HepG2 (cell line): ENCODE results near the gene FCAMR. TPM values are rescaled to one million over a fixed set of nuclear protein-coding genes. Genes with fewer than 3 reads are reported as not detected.

ENCODE experiments used
- ATAC-seq: fragments of 200-7000 bp; cut with Tn5 transposase; 3 replicates; pipeline ENCODE4 v1.9.1; 2020; ENCODE audit warnings: mild to moderate bottlenecking, moderate library complexity
- BruUV-seq: library from RNA; stranded (reverse); fragments of 400-500 nt; replicated peaks from 2 replicates; lab custom pipeline; 2021; lab: Mats Ljungman, UMichigan
- CTCF ChIA-PET: fragments of 300-600 bp; formaldehyde crosslinking; extraction: SDS; loops from one replicate; lab custom pipeline; 2021; ENCODE audit warnings: low total read pairs, inconsistent platforms, low intra/inter-chr PET ratio; lab: Yijun Ruan, JAX
- POLR2A ChIA-PET: fragments of 350-600 bp; sonication (Branson Sonifier 250); formaldehyde crosslinking; loops from one replicate; lab custom pipeline; 2020; ENCODE audit warnings: antibody characterized with exemption, inconsistent platforms; lab: Yijun Ruan, JAX
- DNase-seq: peaks from one replicate; pipeline ENCODE4 v3.0.0-alpha.2; 2015; ENCODE audit warnings: low spot score
- FAIRE-seq: peaks from 3 replicates; lab custom pipeline; 2011; peaks lifted over from hg19 to GRCh38; lab: Jason Lieb, UNC
- H2AFZ ChIP-seq: one replicate; pipeline ENCODE4 v1.6.1; 2011; ENCODE audit warnings: low read length, inconsistent platforms
- H3K27ac ChIP-seq: fragments of 300-600 bp; 3 replicates; pipeline ENCODE4 v1.8.0; 2011; ENCODE audit warnings: mixed run types, mild to moderate bottlenecking, mixed read lengths, low read length, inconsistent platforms; ENCODE audit not compliant: insufficient read depth; ENCODE audit errors: extremely low read length
- H3K27me3 ChIP-seq, 2 experiments: fragments of 200-600 bp in 1 of 2; 2 replicates in 1 of 2; 3 replicates in 1 of 2; pipeline versions ENCODE4 v1.6.0 to v1.8.0; 2011; ENCODE audit warnings: low read length in 2 of 2, mild to moderate bottlenecking in 2 of 2, moderate library complexity in 2 of 2, inconsistent platforms in 1 of 2; ENCODE audit not compliant: insufficient read depth in 2 of 2, control insufficient read depth in 1 of 2
- H3K36me3 ChIP-seq, 2 experiments: fragments of 200-600 bp in 1 of 2; replicated peaks in 1 of 2; 2 replicates in 1 of 2; 3 replicates in 1 of 2; pipeline versions ENCODE4 v1.5.1 to v1.8.0; 2011; ENCODE audit warnings: low read length in 2 of 2, inconsistent platforms in 1 of 2; ENCODE audit not compliant: insufficient read depth in 2 of 2, control insufficient read depth in 1 of 2
- H3K4me1 ChIP-seq: 2 replicates; pipeline ENCODE4 v1.5.1; 2012; ENCODE audit warnings: low read length, inconsistent platforms; ENCODE audit not compliant: insufficient read depth
- H3K4me2 ChIP-seq: 2 replicates; pipeline ENCODE4 v1.6.0; 2011; ENCODE audit warnings: low read depth, low read length, inconsistent platforms
- H3K4me3 ChIP-seq, 3 experiments: fragments of 200-600 bp in 1 of 3; sonication (generic), shearing (Covaris generic) in 1 of 3; replicated peaks in 1 of 3; 2 replicates each; pipeline ENCODE4 v1.5.1; 2011 to 2016; ENCODE audit warnings: low read length in 3 of 3, inconsistent platforms in 2 of 3, low read depth in 2 of 3, mild to moderate bottlenecking in 2 of 3, control low read depth in 1 of 3, mixed read lengths in 1 of 3; ENCODE audit not compliant: insufficient read depth in 1 of 3
- H3K79me2 ChIP-seq: one replicate; pipeline ENCODE4 v1.6.1; 2011; ENCODE audit warnings: low read length, inconsistent platforms; ENCODE audit not compliant: insufficient read depth
- H3K9ac ChIP-seq: 2 replicates; pipeline ENCODE4 v1.6.0; 2011; ENCODE audit warnings: mild to moderate bottlenecking, low read depth, low read length, inconsistent platforms; ENCODE audit not compliant: insufficient read depth
- H3K9me3 ChIP-seq: 2 replicates; pipeline ENCODE4 v1.5.1; 2012; ENCODE audit warnings: mild to moderate bottlenecking, low read length
- H4K20me1 ChIP-seq: 2 replicates; pipeline ENCODE4 v1.6.0; 2011; ENCODE audit warnings: inconsistent platforms, mild to moderate bottlenecking, low read length, moderate library complexity; ENCODE audit not compliant: insufficient read depth
- FOXA1 ChIP-seq, 2 experiments: fragments of 450-650 bp in 1 of 2; sonication (generic) in 1 of 2; formaldehyde crosslinking in 1 of 2; IDR thresholded peaks; 2 replicates each; pipeline versions ENCODE4 v1.4.0 to v1.6.1; 2016 to 2020; ENCODE audit warnings: missing genetic modification reagents in 1 of 2
- MAFF ChIP-seq: IDR thresholded peaks from 2 replicates; pipeline ENCODE4 v1.6.1; 2011; ENCODE audit warnings: low read depth, low read length, improper control_type of control experiment
- MAFK ChIP-seq, 2 experiments: IDR thresholded peaks in 1 of 2; conservative IDR thresholded peaks in 1 of 2; 2 replicates each; pipeline ENCODE4 v1.6.1; 2011; ENCODE audit warnings: improper control_type of control experiment in 2 of 2, low read length in 2 of 2
- PRDM4 ChIP-seq: sonication (generic); formaldehyde crosslinking; IDR thresholded peaks from 2 replicates; pipeline ENCODE4 v1.9.0; 2021; ENCODE audit warnings: missing genetic modification reagents, borderline replicate concordance
- ZNF761 ChIP-seq: sonication (generic); formaldehyde crosslinking; conservative IDR thresholded peaks from 2 replicates; pipeline ENCODE4 v1.4.0; 2020; ENCODE audit warnings: mild to moderate bottlenecking, missing genetic modification reagents
- WGBS: methylation state at CpG from one replicate; pipeline ENCODE4 v1.1.6; 2017; ENCODE audit warnings: low lambda C conversion rate; 5-methylcytosine and 5-hydroxymethylcytosine counted together
- in situ Hi-C: cut with HindIII; loops from 2 replicates; pipeline ENCODE4 v1.10.0; 2017; ENCODE audit warnings: low pct_unique_long_range_greater_than_20kb; ENCODE audit not compliant: extremely low pct_ligation_motif_present
- intact Hi-C: fragments of 100-400 bp; cut with micrococcal nuclease; formaldehyde crosslinking; loops from one replicate; pipeline ENCODE4 v1.10.0; 2022; ENCODE audit not compliant: unreplicated experiment
- polyA plus RNA-seq, 8 experiments: library from polyadenylated mRNA; depleted of rRNA in 3 of 8; stranded (reverse) in 7 of 8; unstranded in 1 of 8; fragments of >200 nt; fragmentation: Illumina TruSeq in 4 of 8; extraction: Trizol in 4 of 8; gene quantifications; 2 replicates each; pipeline versions ENCODE4 v1.2.1 to v1.2.3, GENCODE V29; 2011 to 2016; ENCODE audit warnings: low read depth in 4 of 8, missing spikeins in 1 of 8, mixed read lengths in 1 of 8; ENCODE audit not compliant: insufficient read depth in 1 of 8
- total RNA-seq, 5 experiments: library from RNA; depleted of rRNA; stranded (reverse); fragments of >200 nt; fragmentation: Illumina TruSeq; extraction: Trizol; gene quantifications; 2 replicates each; pipeline ENCODE4 v1.2.3, GENCODE V29; 2016; ENCODE audit warnings: low read depth in 1 of 5

FCAMR gene
- total and polyA plus RNA-seq, 2 of the 13 experiments (the other 11 are each of a cell fraction or from before 2014, with no cell fraction given): not detected

- Histone ChIP-seq H3K9me3 (no peaks in the 10 kb centered on the region), H3K9ac (no peak overlapping the region), H3K36me3 (no peaks in the 10 kb centered on the region), H3K4me2 (no peak overlapping the region), H3K4me1 (no peaks in the 10 kb centered on the region), H4K20me1 (no peaks in the 10 kb centered on the region), H2AFZ (no peak overlapping the region), H3K27ac (no peak overlapping the region), H3K4me3 (no peak overlapping the region), H3K79me2 (no peaks in the 10 kb centered on the region), H3K27me3 (peaks cover 3 to 41% of the 10 kb centered on the region in 2 experiments; a peak in 4 of 5 replicates)
- DNase-seq (no peak), FAIRE-seq (no peak), ATAC-seq (no peak)
- ChIA-PET POLR2A (no interaction called here), CTCF (interaction anchor here (1.3 kb wide), 1 partner anchor 50 kb away, joined by 3 read pairs; no protein-coding TSS in a partner anchor)
- peak; percentile 55 to 74; a peak in 3 of 4 replicates for TF ChIP-seq MAFK (conservative IDR thresholded peaks at IDR 0.05 in 1 of 2, IDR thresholded peaks at IDR 0.05 in 1 of 2; ENCODE audit: low read length in 2 of 2)
- no peak for TF ChIP-seq FOXA1 (IDR thresholded peaks at IDR 0.05)
- no peak for TF ChIP-seq FOXA1 (CRISPR knock-in tag; IDR thresholded peaks at IDR 0.05)
- no peak for TF ChIP-seq ZNF761 (CRISPR knock-in tag)
- TF ChIP-seq MAFF: peak; percentile 61
- no peak for TF ChIP-seq PRDM4 (CRISPR knock-in tag)
- 5% methylated on average over 8 of the region's 10 CpGs for WGBS
- intact Hi-C loops: no loop called here
- BruUV-seq: no TSS peak
- in situ Hi-C loops: loop anchor here (10.0 kb wide), 1 partner anchor 250 kb away; no protein-coding TSS in a partner anchor
Measured at GRCh38 chr1:206985162-206985749, 15.0 kb upstream of the FCAMR start.
